Measurements from ENCODE around the gene C1QTNF6. TPM values are rescaled to one million over a fixed set of nuclear protein-coding genes. Genes with fewer than 3 reads are reported as not detected.
A peak's percentile ranks its signal among the peaks of the same experiment; 100 is the strongest.

The C1QTNF6 gene
- total and polyA plus RNA-seq, 8 donors, result 1.2 to 10.9 (median 3.0) TPM

- intact Hi-C loops (cut with DNase I), result no loop called here
- no peak for FAIRE-seq
Measured at GRCh38 chr22:37153901-37154300, 34.1 kb downstream of the C1QTNF6 start.

DNA sequence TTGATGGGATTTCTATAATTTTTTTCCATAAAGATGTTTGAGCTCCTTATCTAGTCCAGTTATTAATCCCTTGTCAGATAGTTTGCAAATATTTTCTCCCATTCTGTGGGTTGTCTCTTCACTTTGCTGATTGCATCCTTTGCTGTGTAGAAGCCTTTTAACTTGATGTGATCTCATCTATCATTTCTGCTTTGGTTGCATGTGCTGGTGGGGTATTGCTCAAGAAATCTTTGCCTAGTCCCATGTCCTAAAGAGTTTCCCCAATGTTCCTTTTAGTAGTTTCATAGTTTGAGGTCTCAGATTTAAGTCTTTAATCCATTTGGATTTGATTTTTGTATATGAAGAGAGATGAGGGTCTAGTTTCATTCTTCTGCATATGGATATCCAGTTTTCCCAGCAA is 36.6 kb downstream of the C1QTNF6 start:
- no peaks in the 10 kb centered on the region for H3K27me3 ChIP-seq
- no peaks in the 10 kb centered on the region for H3K4me1 ChIP-seq
- H3K27ac ChIP-seq, result no peak overlapping the region
- ATAC-seq (no peak), DNase-seq (no peak), FAIRE-seq (no peak)
- H3K4me3 ChIP-seq, result no peak overlapping the region
- intact Hi-C loops (cut with DNase I), result no loop called here
- TF ChIP-seq, protein P1, sequence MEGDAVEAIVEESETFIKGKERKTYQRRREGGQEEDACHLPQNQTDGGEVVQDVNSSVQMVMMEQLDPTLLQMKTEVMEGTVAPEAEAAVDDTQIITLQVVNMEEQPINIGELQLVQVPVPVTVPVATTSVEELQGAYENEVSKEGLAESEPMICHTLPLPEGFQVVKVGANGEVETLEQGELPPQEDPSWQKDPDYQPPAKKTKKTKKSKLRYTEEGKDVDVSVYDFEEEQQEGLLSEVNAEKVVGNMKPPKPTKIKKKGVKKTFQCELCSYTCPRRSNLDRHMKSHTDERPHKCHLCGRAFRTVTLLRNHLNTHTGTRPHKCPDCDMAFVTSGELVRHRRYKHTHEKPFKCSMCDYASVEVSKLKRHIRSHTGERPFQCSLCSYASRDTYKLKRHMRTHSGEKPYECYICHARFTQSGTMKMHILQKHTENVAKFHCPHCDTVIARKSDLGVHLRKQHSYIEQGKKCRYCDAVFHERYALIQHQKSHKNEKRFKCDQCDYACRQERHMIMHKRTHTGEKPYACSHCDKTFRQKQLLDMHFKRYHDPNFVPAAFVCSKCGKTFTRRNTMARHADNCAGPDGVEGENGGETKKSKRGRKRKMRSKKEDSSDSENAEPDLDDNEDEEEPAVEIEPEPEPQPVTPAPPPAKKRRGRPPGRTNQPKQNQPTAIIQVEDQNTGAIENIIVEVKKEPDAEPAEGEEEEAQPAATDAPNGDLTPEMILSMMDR (IDR thresholded peaks at IDR 0.05), result no peak
- no peaks in the 10 kb centered on the region for H3K36me3 ChIP-seq
- H3K9me3 ChIP-seq, result no peaks in the 10 kb centered on the region

More at GRCh38 chr22:37153901-37154300, 34.1 kb downstream of the C1QTNF6 start:
- TF ChIP-seq, protein P1 (IDR thresholded peaks at IDR 0.05), result no peak
- Histone ChIP-seq H3K36me3 (no peaks in the 10 kb centered on the region), H3K4me3 (no peak overlapping the region), H3K9me3 (no peaks in the 10 kb centered on the region), H3K27ac (no peak overlapping the region), H3K4me1 (no peaks in the 10 kb centered on the region), H3K27me3 (no peaks in the 10 kb centered on the region)
- no peak for ATAC-seq
- 84 to 89% methylated on average over 6 of the region's 6 CpGs for WGBS, 2 donors
- peak in 1 of 6 donors; percentile 11 for DNase-seq

DNA sequence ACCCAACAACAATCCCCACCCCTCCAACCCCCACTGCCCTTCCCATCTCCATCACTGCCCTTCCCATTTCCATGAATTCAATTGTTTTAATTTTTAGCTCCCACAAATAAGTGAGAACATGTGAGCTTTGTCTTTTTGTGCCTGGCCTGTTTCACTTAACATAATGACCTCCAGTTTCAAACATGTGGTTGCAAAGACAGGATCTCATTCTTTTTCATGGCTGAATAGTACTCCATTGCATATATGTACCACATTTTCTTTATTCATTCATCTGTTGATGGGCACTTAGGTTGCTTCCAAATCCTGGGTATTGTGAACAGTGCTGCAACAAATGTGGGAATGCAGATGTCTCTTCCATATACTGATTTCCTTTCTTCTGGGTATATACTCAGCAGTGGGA is 37.3 kb downstream of the C1QTNF6 start:
- no peaks in the 10 kb centered on the region for H3K27me3 ChIP-seq
- no peak overlapping the region for H3K27ac ChIP-seq
- TF ChIP-seq, protein P1 (IDR thresholded peaks at IDR 0.05), result no peak
- no peaks in the 10 kb centered on the region for H3K9me3 ChIP-seq
- intact Hi-C loops (cut with DNase I), result no loop called here
- no peak for ATAC-seq
- H3K4me1 ChIP-seq, result no peaks in the 10 kb centered on the region
- FAIRE-seq, result no peak
- DNase-seq, result no peak
- no peaks in the 10 kb centered on the region for H3K36me3 ChIP-seq
- no peak overlapping the region for H3K4me3 ChIP-seq

DNA sequence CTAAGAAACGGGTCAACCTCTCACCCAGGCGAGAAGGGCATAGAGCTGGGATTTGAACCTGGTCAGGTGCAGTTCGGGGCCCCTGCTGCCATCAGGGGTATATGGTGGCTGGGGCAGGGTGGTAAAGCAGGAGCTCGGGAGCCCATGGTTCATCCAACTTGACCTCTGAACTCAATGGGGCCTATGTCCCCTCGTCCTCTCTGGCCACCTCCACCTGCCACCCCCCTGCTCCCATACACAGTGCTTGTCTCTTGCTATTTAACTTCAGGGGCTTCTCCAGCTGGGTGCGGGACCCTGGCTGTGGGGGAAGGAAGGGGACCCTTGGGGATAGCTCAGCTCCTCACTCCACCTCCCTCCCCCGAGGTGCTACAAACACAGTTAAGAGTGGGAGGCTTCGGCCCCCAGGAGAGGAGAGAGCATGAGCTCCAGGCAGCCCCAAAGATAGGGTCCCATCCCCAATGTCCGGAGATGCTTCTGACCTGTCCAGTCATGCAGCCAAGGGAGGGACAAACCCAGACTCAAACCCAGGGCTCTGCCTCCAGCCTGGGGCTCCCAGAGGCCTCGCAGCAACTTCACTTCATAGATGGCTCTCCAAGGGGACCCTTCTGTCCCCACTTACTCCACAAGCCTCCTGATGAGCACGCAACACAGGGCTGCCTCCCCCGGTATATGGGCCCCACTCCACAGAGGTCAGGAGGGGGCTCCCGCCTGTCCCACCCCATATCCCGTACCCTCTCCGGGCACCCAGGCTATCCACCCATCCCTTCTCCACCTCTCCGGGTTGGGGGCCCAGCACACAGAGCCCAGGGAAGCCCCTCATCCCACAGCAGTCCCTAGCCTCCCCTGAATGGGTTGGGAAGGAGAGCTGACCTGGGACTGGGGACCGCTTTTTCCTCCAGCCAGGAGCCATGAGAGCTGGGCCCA is 39.0 kb downstream of the C1QTNF6 start:
- peak in 1 of 6 donors; percentile 29 for DNase-seq
- H3K27ac ChIP-seq, result no peak overlapping the region
- intact Hi-C loops (cut with DNase I), result no loop called here
- H3K36me3 ChIP-seq, result no peaks in the 10 kb centered on the region
- TF ChIP-seq, protein P1 (IDR thresholded peaks at IDR 0.05), result no peak
- no peak overlapping the region for H3K4me3 ChIP-seq
- WGBS, 2 donors, result 75 to 84% methylated on average over 15 to 17 of the region's 17 CpGs
- no peak for ATAC-seq
- no peak for FAIRE-seq
- no peaks in the 10 kb centered on the region for H3K4me1 ChIP-seq
- no peaks in the 10 kb centered on the region for H3K9me3 ChIP-seq
- no peaks in the 10 kb centered on the region for H3K27me3 ChIP-seq

GRCh38 chr22:37148031-37148651 is 39.9 kb downstream of the C1QTNF6 start:
- ATAC-seq (no peak), DNase-seq (peak in 1 of 6 donors; percentile 33), FAIRE-seq (no peak)
- Histone ChIP-seq H3K27ac (no peak overlapping the region), H3K4me1 (no peaks in the 10 kb centered on the region), H3K4me3 (no peak overlapping the region), H3K27me3 (no peaks in the 10 kb centered on the region), H3K36me3 (no peaks in the 10 kb centered on the region), H3K9me3 (no peaks in the 10 kb centered on the region)
- intact Hi-C loops (cut with DNase I), result no loop called here
- TF ChIP-seq, protein P1 (IDR thresholded peaks at IDR 0.05), result no peak
- WGBS, 2 donors, result 72 to 78% methylated on average over 17 of the region's 17 CpGs

All from pancreas (tissue), 10 donors.